ENCODE data around the gene MAST4. TPM values are rescaled to one million over a fixed set of nuclear protein-coding genes. Genes with fewer than 3 reads are reported as not detected.

MAST4 gene
- total and polyA plus RNA-seq, 2 of the 13 experiments (the other 11 are each of a cell fraction or from before 2014, with no cell fraction given), result 3.4 to 3.7 TPM

DNA sequence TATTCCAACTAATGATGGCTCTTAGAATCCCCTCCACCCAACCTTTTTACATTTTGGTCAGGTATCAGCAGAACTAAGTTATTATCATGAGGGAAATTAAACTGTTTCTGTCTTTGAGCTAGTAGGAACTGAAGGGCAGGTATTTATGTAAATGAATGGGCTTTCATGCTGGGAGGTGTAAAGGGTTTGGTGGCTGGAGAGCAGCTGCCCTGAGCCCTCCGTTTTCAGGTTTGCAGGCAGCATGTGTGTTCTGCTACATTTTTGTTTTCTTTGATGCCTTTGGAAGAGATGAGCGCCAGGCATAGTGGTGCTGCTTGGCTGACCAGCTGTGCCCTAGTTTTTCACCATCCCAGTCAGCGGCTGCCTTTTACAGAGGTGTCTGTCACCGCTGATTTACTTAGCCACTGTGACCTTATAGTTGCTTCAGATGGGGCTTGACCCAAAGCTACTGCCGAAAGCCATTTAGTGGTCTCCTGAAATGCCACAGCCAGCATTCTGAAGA lies 231.9 kb downstream of the MAST4 start:
- intact Hi-C loops (cut with micrococcal nuclease; ENCODE audit: unreplicated experiment), result no loop called here
- CTCF ChIA-PET (ENCODE audit: low intra/inter-chr PET ratio, low total read pairs), result no interaction called here
- no TSS peak for BruUV-seq (replicated peaks)

More for the DNA sequence above, 231.9 kb downstream of the MAST4 start:
- DNase-seq (ENCODE audit: low spot score) (no peak), ATAC-seq (peak; percentile 43), FAIRE-seq (no peak)
- Histone ChIP-seq H3K4me3 (replicated peaks in 1 of 3; ENCODE audit: insufficient read depth in 1 of 3, low read depth in 2 of 3, low read length in 3 of 3) (no peak overlapping the region), H3K4me2 (ENCODE audit: low read depth, low read length) (peak overlapping the region; percentile 52), H3K27me3 (ENCODE audit: control insufficient read depth in 1 of 2, insufficient read depth in 2 of 2, low read length in 2 of 2) (peaks cover 0 to 19% of the 10 kb centered on the region in 2 experiments; a peak in 1 of 5 replicates), H4K20me1 (ENCODE audit: insufficient read depth, low read length) (no peaks in the 10 kb centered on the region), H2AFZ (ENCODE audit: low read length) (no peak overlapping the region), H3K9me3 (ENCODE audit: low read length) (no peaks in the 10 kb centered on the region), H3K79me2 (ENCODE audit: insufficient read depth, low read length) (no peaks in the 10 kb centered on the region), H3K9ac (ENCODE audit: insufficient read depth, low read depth, low read length) (no peak overlapping the region), H3K36me3 (replicated peaks in 1 of 2; ENCODE audit: control insufficient read depth in 1 of 2, insufficient read depth in 2 of 2, low read length in 2 of 2) (no peaks in the 10 kb centered on the region), H3K4me1 (ENCODE audit: insufficient read depth, low read length) (peaks cover 14% of the 10 kb centered on the region), H3K27ac (ENCODE audit: extremely low read length, insufficient read depth, low read length) (no peak overlapping the region)
- in situ Hi-C loops (cut with HindIII; ENCODE audit: extremely low pct_ligation_motif_present, low pct_unique_long_range_greater_than_20kb), result no loop called here
- POLR2A ChIA-PET, result no interaction called here
- TF ChIP-seq SRSF4 (IDR thresholded peaks at IDR 0.05; ENCODE audit: low read depth, low read length, poor library complexity, severe bottlenecking) (no peak), U2AF2 (IDR thresholded peaks at IDR 0.05; ENCODE audit: low read depth, low read length) (no peak), ZZZ3 (CRISPR knock-in tag; IDR thresholded peaks at IDR 0.05; ENCODE audit: borderline replicate concordance) (no peak), ZNF839 (CRISPR knock-in tag; IDR thresholded peaks at IDR 0.05; ENCODE audit: borderline replicate concordance) (no peak), DPF2 (CRISPR knock-in tag; IDR thresholded peaks at IDR 0.05; ENCODE audit: borderline replicate concordance, low read depth) (no peak), ZNF557 (CRISPR knock-in tag; IDR thresholded peaks at IDR 0.05) (no peak), TCF7L2 (IDR thresholded peaks at IDR 0.05; ENCODE audit: low read depth, low read length) (no peak), ZNF672 (CRISPR knock-in tag; IDR thresholded peaks at IDR 0.05) (no peak)
- TF ChIP-seq, protein P1, sequence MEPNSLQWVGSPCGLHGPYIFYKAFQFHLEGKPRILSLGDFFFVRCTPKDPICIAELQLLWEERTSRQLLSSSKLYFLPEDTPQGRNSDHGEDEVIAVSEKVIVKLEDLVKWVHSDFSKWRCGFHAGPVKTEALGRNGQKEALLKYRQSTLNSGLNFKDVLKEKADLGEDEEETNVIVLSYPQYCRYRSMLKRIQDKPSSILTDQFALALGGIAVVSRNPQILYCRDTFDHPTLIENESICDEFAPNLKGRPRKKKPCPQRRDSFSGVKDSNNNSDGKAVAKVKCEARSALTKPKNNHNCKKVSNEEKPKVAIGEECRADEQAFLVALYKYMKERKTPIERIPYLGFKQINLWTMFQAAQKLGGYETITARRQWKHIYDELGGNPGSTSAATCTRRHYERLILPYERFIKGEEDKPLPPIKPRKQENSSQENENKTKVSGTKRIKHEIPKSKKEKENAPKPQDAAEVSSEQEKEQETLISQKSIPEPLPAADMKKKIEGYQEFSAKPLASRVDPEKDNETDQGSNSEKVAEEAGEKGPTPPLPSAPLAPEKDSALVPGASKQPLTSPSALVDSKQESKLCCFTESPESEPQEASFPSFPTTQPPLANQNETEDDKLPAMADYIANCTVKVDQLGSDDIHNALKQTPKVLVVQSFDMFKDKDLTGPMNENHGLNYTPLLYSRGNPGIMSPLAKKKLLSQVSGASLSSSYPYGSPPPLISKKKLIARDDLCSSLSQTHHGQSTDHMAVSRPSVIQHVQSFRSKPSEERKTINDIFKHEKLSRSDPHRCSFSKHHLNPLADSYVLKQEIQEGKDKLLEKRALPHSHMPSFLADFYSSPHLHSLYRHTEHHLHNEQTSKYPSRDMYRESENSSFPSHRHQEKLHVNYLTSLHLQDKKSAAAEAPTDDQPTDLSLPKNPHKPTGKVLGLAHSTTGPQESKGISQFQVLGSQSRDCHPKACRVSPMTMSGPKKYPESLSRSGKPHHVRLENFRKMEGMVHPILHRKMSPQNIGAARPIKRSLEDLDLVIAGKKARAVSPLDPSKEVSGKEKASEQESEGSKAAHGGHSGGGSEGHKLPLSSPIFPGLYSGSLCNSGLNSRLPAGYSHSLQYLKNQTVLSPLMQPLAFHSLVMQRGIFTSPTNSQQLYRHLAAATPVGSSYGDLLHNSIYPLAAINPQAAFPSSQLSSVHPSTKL (CRISPR knock-in tag; IDR thresholded peaks at IDR 0.05), result no peak
- TF ChIP-seq, protein P2, sequence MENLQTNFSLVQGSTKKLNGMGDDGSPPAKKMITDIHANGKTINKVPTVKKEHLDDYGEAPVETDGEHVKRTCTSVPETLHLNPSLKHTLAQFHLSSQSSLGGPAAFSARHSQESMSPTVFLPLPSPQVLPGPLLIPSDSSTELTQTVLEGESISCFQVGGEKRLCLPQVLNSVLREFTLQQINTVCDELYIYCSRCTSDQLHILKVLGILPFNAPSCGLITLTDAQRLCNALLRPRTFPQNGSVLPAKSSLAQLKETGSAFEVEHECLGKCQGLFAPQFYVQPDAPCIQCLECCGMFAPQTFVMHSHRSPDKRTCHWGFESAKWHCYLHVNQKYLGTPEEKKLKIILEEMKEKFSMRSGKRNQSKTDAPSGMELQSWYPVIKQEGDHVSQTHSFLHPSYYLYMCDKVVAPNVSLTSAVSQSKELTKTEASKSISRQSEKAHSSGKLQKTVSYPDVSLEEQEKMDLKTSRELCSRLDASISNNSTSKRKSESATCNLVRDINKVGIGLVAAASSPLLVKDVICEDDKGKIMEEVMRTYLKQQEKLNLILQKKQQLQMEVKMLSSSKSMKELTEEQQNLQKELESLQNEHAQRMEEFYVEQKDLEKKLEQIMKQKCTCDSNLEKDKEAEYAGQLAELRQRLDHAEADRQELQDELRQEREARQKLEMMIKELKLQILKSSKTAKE (CRISPR knock-in tag; IDR thresholded peaks at IDR 0.05; ENCODE audit: borderline replicate concordance), result no peak
- TF ChIP-seq, protein P3, sequence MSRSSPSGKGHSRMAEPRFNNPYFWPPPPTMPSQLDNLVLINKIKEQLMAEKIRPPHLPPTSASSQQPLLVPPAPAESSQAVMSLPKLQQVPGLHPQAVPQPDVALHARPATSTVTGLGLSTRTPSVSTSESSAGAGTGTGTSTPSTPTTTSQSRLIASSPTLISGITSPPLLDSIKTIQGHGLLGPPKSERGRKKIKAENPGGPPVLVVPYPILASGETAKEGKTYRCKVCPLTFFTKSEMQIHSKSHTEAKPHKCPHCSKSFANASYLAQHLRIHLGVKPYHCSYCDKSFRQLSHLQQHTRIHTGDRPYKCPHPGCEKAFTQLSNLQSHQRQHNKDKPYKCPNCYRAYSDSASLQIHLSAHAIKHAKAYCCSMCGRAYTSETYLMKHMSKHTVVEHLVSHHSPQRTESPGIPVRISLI (CRISPR knock-in tag; IDR thresholded peaks at IDR 0.05; ENCODE audit: borderline replicate concordance), result no peak
- TF ChIP-seq, protein P4, sequence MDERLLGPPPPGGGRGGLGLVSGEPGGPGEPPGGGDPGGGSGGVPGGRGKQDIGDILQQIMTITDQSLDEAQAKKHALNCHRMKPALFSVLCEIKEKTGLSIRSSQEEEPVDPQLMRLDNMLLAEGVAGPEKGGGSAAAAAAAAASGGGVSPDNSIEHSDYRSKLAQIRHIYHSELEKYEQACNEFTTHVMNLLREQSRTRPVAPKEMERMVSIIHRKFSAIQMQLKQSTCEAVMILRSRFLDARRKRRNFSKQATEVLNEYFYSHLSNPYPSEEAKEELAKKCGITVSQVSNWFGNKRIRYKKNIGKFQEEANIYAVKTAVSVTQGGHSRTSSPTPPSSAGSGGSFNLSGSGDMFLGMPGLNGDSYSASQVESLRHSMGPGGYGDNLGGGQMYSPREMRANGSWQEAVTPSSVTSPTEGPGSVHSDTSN (CRISPR knock-in tag; IDR thresholded peaks at IDR 0.05), result no peak
- 0% methylated on average over 3 of the region's 5 CpGs for WGBS (ENCODE audit: low lambda C conversion rate)

All from HepG2 (cell line).